ENCODE data around the gene SLC4A1AP. TPM values are rescaled to one million over a fixed set of nuclear protein-coding genes. Genes with fewer than 3 reads are reported as not detected.
A peak's percentile ranks its signal among the peaks of the same experiment; 100 is the strongest.

Gene SLC4A1AP
- total and polyA plus RNA-seq, 9 of the 15 experiments (the other 6 are each of a cell fraction or from before 2014, with no cell fraction given): 8.1 to 40.5 (median 35.3) TPM

- TF ChIP-seq MGA (IDR thresholded peaks at IDR 0.05) (no peak; the same call in 1 of the 2 replicates), HDAC3 (IDR thresholded peaks at IDR 0.05; ENCODE audit: borderline replicate concordance, partially characterized antibody) (peak; percentile 25), DPF2 (IDR thresholded peaks at IDR 0.05) (no peak), RBM34 (IDR thresholded peaks at IDR 0.05; ENCODE audit: borderline replicate concordance, insufficient read depth, low read length) (no peak), SIRT6 (IDR thresholded peaks at IDR 0.05; ENCODE audit: low read depth, low read length) (no peak), ZNF263 (CRISPR knock-in tag; IDR thresholded peaks at IDR 0.05; ENCODE audit: borderline replicate concordance) (no peak), FOXP1 (CRISPR knock-in tag; IDR thresholded peaks at IDR 0.05) (peak; percentile 72), ZNF592 (IDR thresholded peaks at IDR 0.05) (no peak), XRCC5 (IDR thresholded peaks at IDR 0.05; ENCODE audit: low read depth, low read length) (0 out of 2 replicates have a peak, but pooled peaks have one; percentile 8), SRSF1 (IDR thresholded peaks at IDR 0.05; ENCODE audit: low read depth, low read length) (no peak), CC2D1A (IDR thresholded peaks at IDR 0.05) (no peak)
Observed at GRCh38 chr2:27628767-27629709, 34.7 kb upstream of the SLC4A1AP start, which contains the start of the genes CCDC121 and GPN1 (continued).
